ENCODE results near the gene GNGT2. TPM values are rescaled to one million over a fixed set of nuclear protein-coding genes. Genes with fewer than 3 reads are reported as not detected.
A peak's percentile ranks its signal among the peaks of the same experiment; 100 is the strongest.

Gene GNGT2
- total RNA-seq, 1 donor from 2014 or later = not detected

GRCh38 chr17:49209061-49209571 is 1.3 kb downstream of the GNGT2 start:
- no peak for TF ChIP-seq CTCF (IDR thresholded peaks at IDR 0.05; ENCODE audit: insufficient read depth, low read length, severe bottlenecking)
- no peak overlapping the region for H3K4me3 ChIP-seq (ENCODE audit: low read depth, low read length)
- FAIRE-seq (no peak), DNase-seq (ENCODE audit: low read depth) (peak; percentile 16)
- H3K36me3 ChIP-seq (ENCODE audit: control insufficient read depth, insufficient read depth, low read length) = no peaks in the 10 kb centered on the region
- H3K27me3 ChIP-seq (ENCODE audit: control insufficient read depth, insufficient read depth, low read length) = peaks cover 8% of the 10 kb centered on the region

- Histone ChIP-seq H3K4me3 (ENCODE audit: low read depth, low read length) (no peak overlapping the region), H3K27me3 (ENCODE audit: control insufficient read depth, insufficient read depth, low read length) (peaks cover 8% of the 10 kb centered on the region), H3K36me3 (ENCODE audit: control insufficient read depth, insufficient read depth, low read length) (no peaks in the 10 kb centered on the region)
- DNase-seq (ENCODE audit: low read depth) (no peak), FAIRE-seq (no peak)
- TF ChIP-seq CTCF (IDR thresholded peaks at IDR 0.05; ENCODE audit: insufficient read depth, low read length, severe bottlenecking) = no peak
These were observed 5.9 kb downstream of the GNGT2 start for GRCh38 chr17:49204516-49204915.

GRCh38 chr17:49203796-49204195 is 6.6 kb downstream of the GNGT2 start:
- FAIRE-seq = no peak
- H3K36me3 ChIP-seq (ENCODE audit: control insufficient read depth, insufficient read depth, low read length) = no peaks in the 10 kb centered on the region
- peaks cover 6% of the 10 kb centered on the region for H3K27me3 ChIP-seq (ENCODE audit: control insufficient read depth, insufficient read depth, low read length)
- no peak for DNase-seq (ENCODE audit: low read depth)
- TF ChIP-seq CTCF (IDR thresholded peaks at IDR 0.05; ENCODE audit: insufficient read depth, low read length, severe bottlenecking) = no peak
- H3K4me3 ChIP-seq (ENCODE audit: low read depth, low read length) = no peak overlapping the region

GRCh38 chr17:49201481-49201927 is 8.9 kb downstream of the GNGT2 start:
- DNase-seq (ENCODE audit: low read depth) = no peak
- no peak overlapping the region for H3K4me3 ChIP-seq (ENCODE audit: low read depth, low read length)
- no peaks in the 10 kb centered on the region for H3K36me3 ChIP-seq (ENCODE audit: control insufficient read depth, insufficient read depth, low read length)
- no peak for TF ChIP-seq CTCF (IDR thresholded peaks at IDR 0.05; ENCODE audit: insufficient read depth, low read length, severe bottlenecking)
- peaks cover 1% of the 10 kb centered on the region for H3K27me3 ChIP-seq (ENCODE audit: control insufficient read depth, insufficient read depth, low read length)
- no peak for FAIRE-seq

GRCh38 chr17:49200423-49201083 is 9.8 kb downstream of the GNGT2 start:
- H3K4me3 ChIP-seq (ENCODE audit: low read depth, low read length) = no peak overlapping the region
- H3K27me3 ChIP-seq (ENCODE audit: control insufficient read depth, insufficient read depth, low read length) = peaks cover 1% of the 10 kb centered on the region
- DNase-seq (ENCODE audit: low read depth) (no peak), FAIRE-seq (no peak)
- TF ChIP-seq CTCF (IDR thresholded peaks at IDR 0.05; ENCODE audit: insufficient read depth, low read length, severe bottlenecking) = no peak
- no peaks in the 10 kb centered on the region for H3K36me3 ChIP-seq (ENCODE audit: control insufficient read depth, insufficient read depth, low read length)

- no peaks in the 10 kb centered on the region for H3K36me3 ChIP-seq (ENCODE audit: control insufficient read depth, insufficient read depth, low read length)
- no peak overlapping the region for H3K4me3 ChIP-seq (ENCODE audit: low read depth, low read length)
- H3K27me3 ChIP-seq (ENCODE audit: control insufficient read depth, insufficient read depth, low read length) = peaks cover 1% of the 10 kb centered on the region
- TF ChIP-seq CTCF (IDR thresholded peaks at IDR 0.05; ENCODE audit: insufficient read depth, low read length, severe bottlenecking) = no peak
- DNase-seq (ENCODE audit: low read depth) (no peak), FAIRE-seq (no peak)
These were observed 12.2 kb downstream of the GNGT2 start for GRCh38 chr17:49198211-49198610.

Data from bronchial epithelial cell (primary cell).